ENCODE results near the gene SRSF12.
"Not testable (repeated sequence)": the region's sequence is repeated elsewhere in the genome, so short reads cannot be mapped to it uniquely, and the experiment has no call there.

SRSF12 gene

DNA sequence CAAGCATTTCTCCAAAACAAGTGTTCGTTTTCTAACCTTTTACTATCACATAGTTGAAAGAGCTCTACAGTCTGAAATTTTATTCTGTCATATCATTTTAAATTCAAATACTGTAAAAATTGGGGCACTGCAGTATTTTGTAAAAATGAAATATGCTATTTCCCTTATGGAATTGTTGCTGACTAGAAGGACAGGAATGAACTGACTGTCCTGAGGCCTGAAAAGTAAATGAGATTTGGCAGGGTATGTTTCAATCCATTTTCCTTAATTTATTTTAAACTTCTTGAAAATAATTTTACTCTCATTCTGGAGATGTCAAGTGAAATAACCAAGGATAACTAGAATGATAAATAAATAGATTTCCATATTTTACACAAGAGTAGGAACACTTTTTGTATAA, 49.2 kb downstream of the SRSF12 start:
- TF ChIP-seq CTCF (conservative IDR thresholded peaks at IDR 0.05), result no peak
- peak overlapping the region; percentile 54 for H3K27ac ChIP-seq

GRCh38 chr6:89067796-89068195, 50.1 kb downstream of the SRSF12 start:
- no peak for TF ChIP-seq CTCF (conservative IDR thresholded peaks at IDR 0.05)
- peak overlapping the region; percentile 54 for H3K27ac ChIP-seq

- TF ChIP-seq CTCF (conservative IDR thresholded peaks at IDR 0.05), result no peak
Measured at GRCh38 chr6:89066940-89067646, 50.8 kb downstream of the SRSF12 start.

GRCh38 chr6:89066121-89066520, 51.8 kb downstream of the SRSF12 start:
- H3K27ac ChIP-seq, result not testable (repeated sequence)

More at GRCh38 chr6:89066940-89067646, 50.8 kb downstream of the SRSF12 start:
- peak overlapping the region; percentile 54 for H3K27ac ChIP-seq

DNA sequence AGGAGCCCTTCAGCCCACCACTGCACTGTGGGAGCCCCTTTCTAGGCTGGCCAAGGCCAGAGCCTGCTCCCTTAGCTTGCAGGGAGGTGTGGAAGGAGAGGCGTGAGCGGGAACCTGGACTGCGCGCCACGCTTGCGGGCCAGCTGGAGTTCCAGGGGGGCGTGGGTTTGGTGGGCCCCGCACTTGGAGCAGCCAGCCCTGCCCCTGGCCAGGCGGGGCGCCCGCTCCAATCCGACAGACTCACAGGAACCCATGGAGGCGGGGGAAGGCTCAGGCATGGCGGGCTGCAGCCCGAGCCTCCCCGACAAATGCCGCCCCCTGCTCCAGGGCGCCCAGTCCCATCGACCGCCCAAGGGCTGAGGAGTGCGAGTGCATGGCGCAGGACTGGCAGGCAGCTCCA, 52.9 kb downstream of the SRSF12 start:
- H3K27ac ChIP-seq, result not testable (repeated sequence)

GRCh38 chr6:89063881-89064280, 54.0 kb downstream of the SRSF12 start:
- TF ChIP-seq CTCF (conservative IDR thresholded peaks at IDR 0.05), result no peak

GRCh38 chr6:89059227-89059626, 58.6 kb downstream of the SRSF12 start:
- no peak overlapping the region for H3K27ac ChIP-seq
- no peak for TF ChIP-seq CTCF (conservative IDR thresholded peaks at IDR 0.05)

More at GRCh38 chr6:89063881-89064280, 54.0 kb downstream of the SRSF12 start:
- no peak overlapping the region for H3K27ac ChIP-seq

GRCh38 chr6:89058627-89059026, 59.2 kb downstream of the SRSF12 start:
- no peak overlapping the region for H3K27ac ChIP-seq
- TF ChIP-seq CTCF (conservative IDR thresholded peaks at IDR 0.05), result no peak

Data from VCaP (cell line).